GM19328 (cell line): ENCODE data around the gene OPCML.

Experiments used
- ATAC-seq: cut with Tn5 transposase; IDR thresholded peaks from one replicate; pipeline ENCODE4 v1.9.1; 2021; ENCODE audit warnings: mild to moderate bottlenecking, moderate library complexity; ENCODE audit not compliant: unreplicated experiment

Gene OPCML

DNA sequence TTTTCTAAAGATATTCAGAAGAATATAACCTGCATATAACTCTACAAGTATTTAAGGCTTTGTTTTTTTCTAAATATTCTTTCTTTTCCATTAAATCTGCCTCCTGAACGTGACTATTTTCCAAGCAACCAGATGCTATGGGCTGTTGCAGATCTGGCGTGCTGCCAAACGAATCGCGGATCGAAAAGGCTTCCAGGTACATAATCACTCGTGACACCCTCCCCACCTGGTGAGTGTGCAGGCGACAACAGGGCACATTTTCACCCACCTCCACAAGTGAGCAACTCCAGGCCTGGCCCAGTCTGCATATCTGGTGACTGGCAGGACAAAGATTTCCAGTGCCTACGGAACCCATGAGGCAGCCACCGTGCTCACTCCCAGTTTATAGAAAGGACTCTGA, 660.1 kb downstream of the OPCML start:
- no peak for ATAC-seq

DNA sequence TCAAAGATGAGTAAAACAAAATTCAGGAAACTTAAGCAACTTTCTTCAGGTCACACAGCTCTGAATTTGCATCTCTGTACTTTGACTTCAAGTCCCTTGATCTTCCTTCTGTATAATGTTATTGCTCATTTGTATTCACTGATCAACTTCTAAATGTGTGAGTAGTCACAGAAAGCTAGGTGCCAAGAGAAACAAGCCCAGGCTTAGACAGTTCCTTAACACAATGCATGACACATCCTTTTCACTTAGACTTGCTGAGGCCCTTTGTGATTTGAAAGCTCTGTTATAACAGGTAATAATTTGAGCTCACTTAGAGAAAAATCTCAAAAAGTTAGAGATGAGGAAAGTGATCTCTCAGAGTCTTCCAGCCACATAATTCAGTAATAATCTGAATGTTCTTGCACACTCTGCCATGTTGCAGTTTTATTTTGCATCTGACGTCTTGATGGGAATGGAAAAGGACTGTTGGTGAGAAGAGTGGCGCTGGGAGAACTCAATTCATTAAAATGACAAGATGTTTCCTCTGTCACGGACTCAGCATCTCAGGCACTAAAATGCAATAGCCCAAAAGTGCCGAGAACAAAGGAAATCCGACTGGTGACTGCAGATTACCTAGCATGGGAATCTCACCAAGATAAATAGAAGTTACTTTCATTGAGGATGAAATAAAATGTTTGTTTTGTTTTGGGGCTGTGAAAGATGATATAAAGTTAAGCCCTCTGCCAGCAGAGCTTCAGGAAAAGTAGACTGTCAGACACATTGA, 665.3 kb downstream of the OPCML start:
- ATAC-seq = no peak

DNA sequence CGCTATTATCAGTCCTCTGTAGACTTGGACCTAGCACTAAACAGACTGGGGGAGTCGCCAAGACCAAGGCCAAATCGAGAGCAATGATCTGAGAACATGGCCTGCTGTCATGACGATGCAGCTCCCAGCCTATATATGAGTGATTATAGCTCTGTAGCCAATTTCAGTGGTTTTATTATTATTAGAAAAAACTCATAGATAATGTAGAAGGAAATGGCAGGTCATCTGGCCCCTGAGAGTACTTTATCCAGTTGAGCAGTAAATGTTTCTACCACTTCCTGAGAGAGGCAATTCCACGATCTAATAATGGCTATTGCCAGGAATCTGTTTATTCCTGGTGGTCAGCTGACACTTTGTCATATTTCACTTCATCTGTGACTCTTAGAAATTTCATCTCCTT, 666.7 kb downstream of the OPCML start:
- no peak for ATAC-seq

DNA sequence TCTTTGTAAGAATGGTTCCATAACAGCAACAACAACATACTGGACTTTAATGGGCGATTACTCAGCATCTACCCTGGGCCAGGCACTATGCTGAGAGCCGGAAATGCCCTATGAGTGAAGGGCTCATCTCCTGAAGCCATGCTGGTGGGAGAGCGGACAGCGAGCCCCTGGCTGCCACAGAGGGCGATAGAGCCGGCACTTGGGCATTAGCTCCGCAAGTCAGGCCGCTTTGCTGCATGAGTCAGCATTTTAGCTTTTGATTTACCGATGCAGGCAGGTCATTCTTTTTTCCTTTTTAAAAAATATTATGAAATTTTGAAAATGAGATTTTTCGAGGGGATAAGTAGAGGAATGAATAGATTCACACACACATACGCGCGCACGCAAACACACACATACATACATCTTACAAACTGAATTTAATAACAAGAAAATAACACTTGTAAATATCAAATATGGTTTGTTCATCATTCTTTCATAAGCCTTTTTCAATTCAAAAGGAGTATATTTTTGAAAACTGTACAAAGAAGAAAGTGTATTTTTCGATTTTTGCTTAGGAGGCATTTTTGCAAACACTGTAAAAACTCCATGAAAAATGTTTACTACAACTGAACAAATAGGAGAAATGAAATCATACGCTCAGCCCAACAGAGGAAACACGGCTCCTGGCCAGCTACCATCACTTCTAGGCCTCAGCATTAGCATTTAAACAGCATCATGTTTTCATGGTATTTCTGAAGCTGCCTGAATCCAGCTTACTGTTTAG, 667.3 kb downstream of the OPCML start:
- no peak for ATAC-seq

DNA sequence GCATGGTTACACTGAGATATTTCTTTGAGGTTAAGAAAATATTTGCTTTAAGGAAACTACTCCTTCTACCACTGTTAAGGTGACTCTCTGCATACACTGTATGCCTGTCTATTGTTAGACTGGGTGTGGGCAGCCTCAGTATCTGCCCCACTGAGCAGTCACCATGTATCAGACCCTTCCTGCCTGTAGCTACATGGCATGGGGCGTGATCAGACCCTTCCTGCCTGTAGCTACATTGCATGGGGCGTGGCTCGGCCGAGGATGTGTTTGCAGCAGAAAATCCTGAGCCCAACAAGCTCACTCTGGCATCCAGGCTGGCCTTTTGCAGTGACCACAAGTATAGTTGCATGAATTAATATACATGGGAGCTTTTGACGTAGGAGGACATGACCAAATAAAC, 669.4 kb downstream of the OPCML start:
- no peak for ATAC-seq

DNA sequence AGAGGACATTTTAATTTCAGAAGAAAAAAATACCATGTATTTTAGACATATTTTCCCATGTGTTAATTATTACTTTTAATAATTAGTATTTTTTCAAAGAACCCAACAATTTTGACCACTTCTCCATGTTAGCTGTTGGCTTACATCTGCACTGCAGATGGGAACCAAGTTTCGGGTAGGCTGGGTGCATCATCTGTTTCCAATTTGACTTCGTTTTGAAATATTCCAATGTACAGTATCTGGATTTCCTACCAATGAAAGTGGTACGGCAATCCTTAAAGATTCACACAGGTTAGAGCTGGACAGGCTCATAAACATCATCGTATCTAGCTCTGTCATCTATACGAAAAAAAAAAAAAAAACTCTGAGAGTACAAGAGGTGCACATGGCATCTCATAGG, 670.2 kb downstream of the OPCML start:
- ATAC-seq = no peak

DNA sequence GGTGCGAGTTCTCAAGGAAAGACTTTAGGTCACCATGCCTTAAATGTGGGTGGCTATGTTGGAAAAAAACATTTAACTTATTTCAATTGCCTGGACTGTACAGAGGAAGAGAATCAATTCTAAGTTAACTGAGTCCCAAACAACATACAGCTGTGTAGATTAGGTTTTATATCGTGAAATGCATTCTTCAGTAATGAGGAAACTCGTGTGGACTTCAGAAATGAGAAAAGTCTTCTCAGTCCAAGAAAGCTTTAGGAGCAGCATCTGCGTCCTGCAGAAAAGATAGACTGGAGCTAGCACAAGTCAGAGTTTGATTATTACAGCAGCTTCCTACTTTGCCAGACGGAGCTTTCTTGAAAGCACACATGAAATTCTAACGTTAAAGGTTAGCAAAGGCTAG, 673.0 kb downstream of the OPCML start:
- ATAC-seq = no peak

DNA sequence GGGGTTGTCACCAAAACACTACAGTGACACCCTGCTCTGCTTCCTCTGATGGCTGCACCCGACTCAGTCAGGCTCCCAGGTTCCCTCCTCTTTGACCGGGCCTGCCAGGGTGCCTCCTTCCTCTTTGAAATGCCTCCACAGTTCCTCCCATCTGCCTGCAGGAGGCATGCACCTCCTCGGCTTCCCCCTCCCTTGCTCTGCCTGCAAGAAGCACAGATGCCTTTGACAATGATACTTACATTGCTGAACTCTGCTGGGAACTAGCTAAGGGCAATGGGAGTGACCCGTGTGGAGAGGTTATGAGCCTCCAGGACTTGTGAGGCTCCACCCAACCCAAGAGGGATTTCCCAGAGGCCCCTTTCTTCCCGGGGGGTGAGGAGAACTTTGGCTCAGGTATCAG, 674.1 kb downstream of the OPCML start:
- no peak for ATAC-seq

DNA sequence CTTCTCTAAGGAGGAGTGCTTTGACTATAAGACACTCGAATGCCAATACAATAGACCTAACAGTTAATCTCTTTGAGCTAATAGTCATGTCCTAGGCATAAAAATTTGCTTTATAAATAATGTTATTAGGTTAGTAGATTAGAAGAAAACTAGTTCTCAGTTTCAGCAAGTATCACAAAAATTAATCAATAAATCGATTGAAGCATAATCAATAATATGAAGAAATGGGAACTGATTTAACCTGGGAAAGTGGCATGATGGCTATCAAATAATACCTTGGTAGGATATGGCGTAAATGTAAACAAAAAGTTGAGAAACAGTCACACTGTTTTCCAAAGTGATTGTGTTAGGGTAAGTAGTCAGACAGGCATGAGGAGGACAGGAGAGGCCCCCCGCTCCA, 676.3 kb downstream of the OPCML start:
- no peak for ATAC-seq

DNA sequence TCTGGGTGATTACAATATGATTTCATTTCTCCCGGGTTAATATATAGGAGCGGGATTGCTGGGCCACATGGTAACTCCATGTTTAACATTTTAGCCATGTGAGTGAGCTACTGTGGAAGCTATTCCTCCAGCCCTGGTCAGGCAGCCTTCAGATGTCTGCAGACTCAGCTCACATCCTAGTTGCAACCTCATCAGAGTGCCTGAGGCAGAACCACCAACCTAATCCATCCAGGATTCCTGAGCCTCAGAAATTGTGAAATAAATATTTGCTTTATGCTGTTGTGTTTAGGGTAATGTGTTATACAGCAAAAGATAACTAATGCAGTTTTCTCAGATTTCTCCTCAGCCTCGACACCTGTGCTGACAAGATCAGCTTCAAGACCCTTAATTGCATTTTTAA, 676.8 kb downstream of the OPCML start:
- ATAC-seq = no peak

DNA sequence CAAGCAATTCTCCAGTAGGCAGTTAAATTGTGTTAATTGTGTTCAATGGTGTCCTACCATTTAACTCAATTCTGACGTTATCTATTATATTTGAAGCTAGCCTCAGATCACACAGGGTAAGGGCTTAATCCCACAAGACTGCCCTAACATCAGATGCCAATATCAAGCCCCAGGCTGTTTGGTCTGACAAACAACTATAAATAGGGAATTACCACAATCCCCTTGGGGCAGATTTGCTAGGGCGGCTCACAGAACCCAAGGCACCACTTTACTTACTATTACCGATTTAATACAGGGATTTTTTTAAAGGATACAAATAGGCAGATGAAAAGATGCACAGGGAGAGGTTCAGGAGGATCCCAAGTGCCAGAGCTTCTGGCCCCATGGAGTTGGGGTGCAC, 678.4 kb downstream of the OPCML start:
- ATAC-seq = no peak

DNA sequence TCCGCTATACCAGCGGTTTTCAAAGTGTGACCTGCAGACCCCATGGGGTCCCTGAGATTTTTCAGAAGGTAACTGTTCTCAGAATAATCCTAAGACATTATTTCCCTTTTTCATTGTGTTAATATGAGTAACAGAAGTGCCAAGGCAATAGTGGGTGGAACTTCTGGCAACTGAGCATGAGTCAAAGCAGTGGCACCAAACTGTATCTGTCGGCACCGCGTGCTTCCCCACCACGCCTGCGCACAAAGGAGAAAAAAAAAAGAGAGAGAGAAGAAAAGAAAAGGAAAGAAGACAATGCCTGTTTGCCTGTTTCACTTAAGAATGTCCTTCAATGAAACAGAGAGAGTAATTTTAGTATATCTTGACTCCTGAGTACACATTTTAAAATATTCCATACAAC, 679.9 kb downstream of the OPCML start:
- ATAC-seq = no peak

DNA sequence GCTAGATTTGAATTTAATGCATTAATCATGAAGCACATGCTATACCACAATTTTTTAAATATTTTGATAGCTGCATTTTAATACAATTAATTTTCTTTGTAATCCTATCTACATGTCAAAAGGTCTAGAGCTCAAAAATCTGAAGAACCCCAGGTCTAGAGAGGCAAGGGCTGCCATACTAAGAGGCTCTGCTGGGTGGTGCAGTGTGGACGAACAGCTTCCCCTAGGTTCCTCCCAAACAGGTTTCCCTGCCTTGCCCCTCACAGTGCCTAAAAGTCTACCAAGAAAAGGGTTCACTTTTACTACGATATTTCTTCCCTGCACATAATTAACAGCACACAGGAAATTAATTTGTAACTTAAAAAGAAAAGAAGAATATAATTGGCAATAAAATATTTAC, 681.1 kb downstream of the OPCML start:
- no peak for ATAC-seq

DNA sequence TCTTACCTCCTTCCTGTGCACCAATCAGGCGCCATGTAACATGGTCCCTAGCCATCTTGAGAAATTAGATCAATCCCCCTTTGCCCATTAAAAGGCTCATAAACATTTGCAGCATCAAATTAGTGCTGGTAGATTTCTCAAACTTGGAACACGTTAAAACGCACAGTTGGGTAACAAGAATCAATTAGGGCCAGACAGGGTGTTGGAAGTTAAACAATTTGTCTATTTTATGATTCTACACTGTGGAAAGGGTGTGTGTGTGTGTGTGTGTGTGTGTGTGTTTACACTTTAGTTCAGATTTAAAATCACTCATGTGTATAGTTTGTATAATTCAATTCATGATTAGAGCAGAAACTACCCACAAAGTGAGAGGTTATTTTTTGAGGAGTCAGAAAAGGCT, 682.0 kb downstream of the OPCML start:
- ATAC-seq = no peak

DNA sequence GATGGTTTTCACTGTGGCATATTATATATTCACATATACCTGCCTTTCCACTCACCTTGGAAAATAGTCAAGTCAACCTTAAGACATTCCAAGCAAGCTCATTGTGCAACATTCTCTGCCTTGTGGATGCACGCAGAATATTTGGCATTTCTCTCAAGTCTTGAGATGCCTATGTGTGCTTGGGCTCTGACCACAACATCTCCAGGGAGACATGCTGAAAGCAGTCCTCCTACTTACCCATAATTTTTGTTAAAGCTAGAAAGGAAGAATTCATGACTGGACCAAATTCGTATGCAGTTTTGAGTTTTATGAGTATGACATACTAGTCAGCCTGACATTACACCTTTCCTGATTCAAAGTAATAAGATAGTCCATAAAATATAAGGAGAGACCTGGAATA, 684.0 kb downstream of the OPCML start:
- no peak for ATAC-seq

DNA sequence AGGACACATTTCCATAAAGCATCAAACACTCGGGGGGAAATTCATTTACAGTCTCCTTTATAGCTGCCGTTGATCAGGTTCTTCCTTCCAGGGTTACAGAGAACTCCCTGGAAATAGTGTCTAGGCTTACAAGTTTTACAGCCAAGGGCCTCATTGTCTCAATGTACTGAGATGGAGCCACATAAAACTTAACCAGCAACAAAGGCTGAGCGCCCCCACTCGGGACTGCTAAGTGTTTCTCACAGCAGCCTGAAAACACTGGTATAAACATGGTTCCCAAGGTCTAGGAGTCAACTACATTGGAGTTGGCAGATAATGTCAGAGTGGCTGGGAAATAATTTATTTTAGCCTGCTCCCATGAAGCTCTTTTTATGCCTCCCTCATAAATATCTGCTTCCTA, 686.2 kb downstream of the OPCML start:
- ATAC-seq = no peak

DNA sequence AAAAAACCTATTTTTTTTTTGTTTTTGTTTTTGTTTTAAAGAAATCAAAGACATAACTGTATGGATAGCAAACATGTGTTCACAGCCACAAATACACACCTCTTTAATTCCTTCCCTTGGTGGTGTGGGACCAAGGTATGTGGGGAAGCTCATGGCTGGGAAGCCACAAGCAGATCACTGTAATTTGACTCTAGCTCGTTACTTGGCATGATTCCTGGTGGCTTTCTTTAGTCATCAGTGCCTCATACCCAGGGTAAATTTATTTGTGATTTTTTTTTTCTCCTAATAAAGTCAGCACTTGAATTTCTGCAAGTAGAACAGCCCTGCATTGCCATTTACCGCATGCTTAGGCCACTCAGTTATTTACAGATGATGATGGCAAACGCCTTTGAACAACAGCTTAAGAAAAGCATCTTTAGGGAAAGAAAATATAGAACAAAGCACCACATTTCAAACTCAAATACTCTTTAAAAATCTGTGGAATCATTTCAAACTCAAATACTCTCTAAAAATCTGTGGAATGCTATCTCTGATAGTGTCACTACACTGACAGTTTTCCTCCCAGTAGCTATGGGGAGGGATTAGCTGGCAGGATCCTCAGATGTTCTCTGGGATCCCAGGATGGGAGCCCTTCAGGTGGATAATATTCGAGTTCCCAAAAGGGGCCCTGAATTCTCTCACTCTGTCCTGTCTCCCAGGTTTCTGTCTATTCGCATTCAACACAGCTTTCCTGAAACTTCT, 687.2 kb downstream of the OPCML start:
- no peak for ATAC-seq

DNA sequence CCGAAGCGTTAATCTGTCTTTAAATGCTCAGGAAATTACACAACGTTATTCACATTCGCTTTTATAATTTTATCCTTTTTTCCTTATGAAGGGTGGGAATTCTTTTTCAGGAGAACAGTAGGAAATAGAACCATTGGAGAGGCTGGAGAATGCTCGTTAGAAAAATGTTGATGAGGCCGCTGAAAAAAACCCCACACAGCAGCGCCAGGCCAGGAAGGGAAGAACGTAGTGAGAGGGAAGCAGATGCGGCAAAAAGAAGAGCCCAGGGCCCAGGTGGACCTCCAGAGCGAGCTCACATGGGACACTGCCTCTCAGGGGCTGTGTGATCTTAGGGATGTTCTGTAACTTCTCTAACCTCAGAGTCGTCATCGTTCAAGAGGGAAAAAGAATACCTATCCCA, 691.6 kb downstream of the OPCML start:
- no peak for ATAC-seq

DNA sequence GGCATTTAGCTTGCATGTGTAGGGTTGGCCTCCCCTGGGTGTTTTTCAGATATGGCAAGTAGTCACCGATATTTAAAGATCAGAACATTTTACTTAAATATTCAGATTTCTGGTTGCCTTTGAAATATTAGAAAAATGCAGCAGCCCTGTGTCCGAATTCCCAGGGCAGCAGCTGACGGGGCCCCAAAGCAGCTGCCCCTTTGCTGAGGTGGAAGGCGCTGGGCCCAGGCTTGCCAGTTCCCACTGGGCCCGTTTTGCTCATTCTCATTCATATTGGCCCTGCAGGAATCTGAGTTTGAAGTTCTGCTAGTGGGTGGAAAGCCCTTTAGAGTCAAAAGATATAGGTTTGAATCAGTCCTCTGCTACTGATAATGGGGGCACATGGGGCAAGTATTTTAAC, 692.1 kb downstream of the OPCML start:
- ATAC-seq = no peak

DNA sequence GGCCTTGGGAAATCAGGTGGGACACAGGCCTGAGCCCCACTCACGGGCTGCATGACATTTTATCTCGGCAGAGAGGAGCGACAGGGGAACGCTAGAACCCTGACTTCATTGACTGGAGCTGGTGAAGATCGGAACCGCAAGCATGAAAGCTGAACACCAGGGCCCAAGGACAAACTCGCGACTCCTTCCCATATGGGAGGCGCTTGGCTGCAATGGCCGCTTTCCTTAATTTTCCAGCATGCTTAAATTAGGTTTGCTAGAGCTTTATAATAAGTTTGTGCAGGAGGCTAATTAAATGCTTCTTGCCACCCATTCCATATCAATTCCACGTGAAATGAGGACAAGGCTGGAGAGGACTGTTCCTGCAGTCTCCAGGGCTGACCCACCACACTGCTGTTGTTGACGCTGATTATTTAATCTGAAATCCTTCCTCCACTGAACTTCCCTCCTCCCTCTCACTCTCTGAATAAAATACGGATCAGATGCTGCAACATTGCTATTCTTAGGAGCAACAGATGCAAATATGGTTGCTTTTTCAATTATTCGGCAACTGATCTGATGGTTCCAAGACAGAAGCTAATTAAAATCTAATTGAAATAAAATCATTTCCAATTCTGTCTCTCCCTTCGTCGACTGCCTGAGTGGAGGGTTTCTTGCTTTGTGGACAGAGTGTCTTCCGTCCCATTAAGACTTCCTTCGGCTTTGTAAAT, 692.9 kb downstream of the OPCML start:
- ATAC-seq = no peak

DNA sequence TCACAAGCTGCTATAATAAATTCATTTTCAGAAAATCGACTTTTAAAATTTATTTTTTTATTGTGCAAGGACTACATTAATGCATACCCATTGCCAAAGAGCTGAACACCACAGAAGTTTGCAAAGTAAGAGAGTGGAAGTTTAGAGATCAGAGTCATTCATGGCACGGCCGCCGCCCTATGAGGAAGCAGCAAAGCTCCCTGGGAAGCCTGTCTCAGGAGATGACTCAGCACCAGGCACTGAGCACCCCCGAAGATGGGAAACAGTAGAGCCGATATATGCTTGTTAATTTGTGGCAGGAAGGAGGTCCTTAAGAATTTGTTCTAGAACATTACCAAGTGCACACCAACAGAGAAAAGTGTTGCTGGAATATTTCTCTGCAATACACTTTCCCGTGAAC, 693.7 kb downstream of the OPCML start:
- ATAC-seq = no peak
